ENCODE results near the gene KIF27. TPM values are rescaled to one million over a fixed set of nuclear protein-coding genes. Genes with fewer than 3 reads are reported as not detected.
"Not testable (repeated sequence)": the region's sequence is repeated elsewhere in the genome, so short reads cannot be mapped to it uniquely, and the experiment has no call there.

KIF27 gene
- total and polyA plus RNA-seq, 12 donors, result 0.81 to 23.4 (median 2.7) TPM

DNA sequence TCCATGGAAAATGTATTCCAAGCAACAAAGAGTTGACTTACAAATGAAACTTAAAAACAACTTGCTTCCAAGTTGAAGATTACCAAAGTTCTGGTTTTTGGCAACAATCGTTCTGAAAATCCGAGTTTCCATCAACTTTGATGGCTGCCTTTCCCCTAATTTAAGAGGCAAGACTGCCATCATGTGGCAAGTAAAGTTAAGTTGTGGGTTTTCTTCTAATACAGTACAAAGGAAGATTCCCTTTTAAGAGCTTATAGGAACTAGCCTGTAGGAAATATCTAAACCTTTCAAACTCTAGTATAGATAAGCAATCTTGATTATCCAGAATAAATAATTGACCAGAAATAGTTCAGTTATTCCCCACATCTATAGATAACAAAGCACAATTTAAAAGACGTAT lies 9.0 kb downstream of the KIF27 start:
- H3K4me1 ChIP-seq (replicated peaks in 1 of 2); H3K9me3 ChIP-seq (replicated peaks in 1 of 3); H3K4me3 ChIP-seq; H3K27ac ChIP-seq; H3K36me3 ChIP-seq (replicated peaks in 1 of 2); H3K27me3 ChIP-seq: not testable (repeated sequence)
- DNase-seq, result peak in 1 of 7 donors; percentile 31
- TF ChIP-seq CTCF (IDR thresholded peaks at IDR 0.05), result peak; percentile 18 to 71 (median 60)
- intact Hi-C loops (cut with DNase I), result loop anchor here in 1 of 2 donors (10.0 kb wide), 1 partner anchor 77 kb away; no protein-coding TSS in a partner anchor
- WGBS, 4 donors, result 24 to 29% (median 28%) methylated on average over 3 of the region's 3 CpGs

DNA sequence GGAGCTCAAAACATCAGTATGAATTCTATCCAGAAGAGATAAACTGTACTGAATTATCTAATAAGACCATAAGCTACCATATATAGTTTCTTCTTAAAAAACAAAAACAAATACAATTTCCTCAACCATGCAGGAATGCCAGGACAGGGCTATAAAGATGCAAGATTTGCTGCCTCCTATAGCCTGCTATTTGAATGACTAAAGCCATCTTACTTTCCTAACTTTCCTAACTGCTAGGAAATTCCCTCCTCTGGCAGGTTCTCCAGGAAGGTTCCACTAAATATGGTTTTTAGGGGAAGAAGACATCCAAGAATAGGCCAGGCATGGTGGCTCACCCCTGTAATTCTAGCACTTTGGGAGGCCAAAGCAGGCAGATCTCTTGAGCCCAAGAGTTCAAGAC lies 15.1 kb downstream of the KIF27 start:
- no peak for DNase-seq
- TF ChIP-seq POLR2A (IDR thresholded peaks at IDR 0.05) (no peak), CTCF (IDR thresholded peaks at IDR 0.05) (no peak)
- intact Hi-C loops (cut with DNase I), result no loop called here
- H3K9me3 ChIP-seq (replicated peaks in 1 of 3), result no peaks in the 10 kb centered on the region
- no peaks in the 10 kb centered on the region for H3K36me3 ChIP-seq (replicated peaks in 1 of 2)
- no peak overlapping the region for H3K27ac ChIP-seq
- no peaks in the 10 kb centered on the region for H3K27me3 ChIP-seq
- no peaks in the 10 kb centered on the region for H3K4me1 ChIP-seq (replicated peaks in 1 of 2)
- no peak overlapping the region for H3K4me3 ChIP-seq

DNA sequence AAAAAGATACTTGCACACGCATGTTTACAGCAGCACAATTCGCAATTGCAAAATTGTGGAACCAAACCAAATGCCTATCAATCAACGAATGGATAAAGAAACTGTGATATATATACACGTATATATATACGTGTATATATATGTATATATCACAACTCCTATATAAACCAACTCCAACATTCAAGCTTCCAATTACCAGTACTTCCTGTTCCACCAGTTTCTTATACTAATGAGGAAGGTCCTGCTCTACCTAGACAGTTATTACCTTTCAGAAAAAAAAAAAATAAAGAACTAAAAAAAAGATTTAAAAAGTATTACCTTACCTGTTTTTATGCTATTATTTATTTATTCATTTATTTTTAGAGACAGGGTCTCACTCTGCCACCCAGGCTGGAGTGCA lies 20.6 kb downstream of the KIF27 start:
- WGBS, 4 donors, result 89 to 100% (median 91%) methylated on average over 5 of the region's 5 CpGs
- H3K27ac ChIP-seq; H3K4me1 ChIP-seq (replicated peaks in 1 of 2); DNase-seq; intact Hi-C loops (cut with DNase I); H3K9me3 ChIP-seq (replicated peaks in 1 of 3); H3K36me3 ChIP-seq (replicated peaks in 1 of 2); H3K4me3 ChIP-seq; H3K27me3 ChIP-seq: not testable (repeated sequence)

DNA sequence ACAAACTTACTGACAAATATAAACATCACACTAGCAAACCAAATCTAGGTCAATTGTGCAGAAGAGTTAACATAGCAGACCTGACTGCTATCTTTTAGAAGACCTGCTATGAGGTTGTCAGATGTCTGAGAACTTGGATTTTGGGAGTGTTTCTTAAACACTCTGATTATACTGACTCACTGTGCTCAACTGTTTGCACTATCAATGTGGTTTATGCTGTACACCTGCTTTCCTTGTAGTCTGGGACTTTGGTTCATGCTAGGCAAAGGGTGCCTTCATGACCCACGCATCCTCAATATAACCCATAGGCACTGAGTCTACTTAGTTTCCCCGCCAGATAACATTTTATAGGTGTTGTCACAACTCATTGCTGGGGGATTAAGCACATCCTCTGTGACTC lies 26.9 kb downstream of the KIF27 start:
- intact Hi-C loops (cut with DNase I); DNase-seq; H3K9me3 ChIP-seq (replicated peaks in 1 of 3); H3K4me3 ChIP-seq; H3K27me3 ChIP-seq; H3K36me3 ChIP-seq (replicated peaks in 1 of 2); H3K4me1 ChIP-seq (replicated peaks in 1 of 2); H3K27ac ChIP-seq: not testable (repeated sequence)
- 94 to 100% (median 99%) methylated on average over 2 of the region's 2 CpGs for WGBS, 4 donors

GRCh38 chr9:83886498-83886897 lies 34.7 kb downstream of the KIF27 start:
- intact Hi-C loops (cut with DNase I); H3K27me3 ChIP-seq; H3K4me1 ChIP-seq (replicated peaks in 1 of 2); DNase-seq; H3K4me3 ChIP-seq; H3K36me3 ChIP-seq (replicated peaks in 1 of 2); H3K9me3 ChIP-seq (replicated peaks in 1 of 3); H3K27ac ChIP-seq: not testable (repeated sequence)
- WGBS, 4 donors, result 93 to 98% (median 95%) methylated on average over 2 of the region's 2 CpGs

DNA sequence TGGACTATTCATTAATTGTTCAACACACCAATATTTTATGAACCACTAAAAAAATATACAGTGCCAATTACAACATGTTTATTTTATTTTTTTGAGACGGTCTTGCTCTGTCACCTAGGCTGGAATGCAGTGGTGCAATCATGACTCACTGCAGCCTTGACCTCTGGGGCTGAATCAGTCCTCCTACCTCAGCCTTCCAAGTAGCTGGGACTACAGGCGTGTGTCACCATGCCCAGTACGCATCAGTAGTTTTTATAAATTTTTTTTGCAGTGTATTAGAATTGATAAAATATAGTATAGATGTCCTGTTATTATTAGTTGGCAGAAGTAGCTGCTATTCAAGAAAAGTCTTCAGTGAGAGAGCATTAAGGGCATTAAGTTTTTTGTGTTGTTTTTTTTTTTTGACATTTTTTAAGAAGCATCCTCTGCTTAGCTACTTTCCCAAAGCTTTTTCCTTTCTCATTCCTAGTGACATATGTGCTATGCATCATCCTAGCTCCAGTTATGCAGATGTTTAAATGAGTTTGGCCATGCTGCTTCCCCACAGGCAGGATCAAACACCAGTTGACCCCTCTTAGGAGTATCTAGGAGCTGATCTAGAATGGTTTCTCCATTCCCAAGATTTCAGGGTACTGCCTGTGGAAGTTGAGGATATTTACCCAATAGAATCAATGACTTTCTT lies 35.5 kb downstream of the KIF27 start:
- peak; percentile 81 to 96 (median 94) for DNase-seq
- 32 to 43% (median 42%) methylated on average over 3 of the region's 3 CpGs for WGBS, 4 donors
- intact Hi-C loops (cut with DNase I), result not testable (repeated sequence)

DNA sequence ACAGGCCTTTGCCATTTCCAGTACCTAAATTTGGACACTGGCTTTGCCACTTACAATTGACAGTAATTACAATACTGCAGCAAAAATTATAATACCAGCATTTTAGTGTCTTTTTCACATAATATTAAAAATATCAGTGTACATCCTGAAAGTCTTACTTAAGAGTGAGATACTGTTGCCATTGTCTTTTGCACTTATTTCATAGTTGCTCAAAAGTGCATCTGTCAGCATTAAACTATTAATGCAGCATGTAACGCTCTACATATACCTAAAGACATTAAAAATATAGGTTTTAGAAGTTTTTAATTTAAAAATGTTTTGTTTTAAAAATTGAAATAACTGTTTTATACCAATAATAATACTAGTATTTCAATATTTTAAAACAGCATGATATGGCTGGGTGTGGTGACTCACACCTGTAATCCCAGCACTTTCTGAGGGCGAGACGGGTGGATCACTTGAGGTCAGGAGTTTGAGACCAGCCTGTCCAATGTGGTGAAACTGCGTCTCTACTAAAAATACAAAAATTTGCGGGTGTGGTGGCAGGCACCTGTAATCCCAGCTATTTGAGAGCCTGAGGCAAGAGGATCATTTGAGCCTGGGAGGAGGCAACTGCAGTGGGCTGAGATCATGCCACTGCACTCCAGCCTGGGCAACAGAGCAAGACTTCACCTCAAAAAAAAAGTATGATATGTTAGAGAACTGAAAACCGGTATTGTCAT lies 39.4 kb downstream of the KIF27 start:
- intact Hi-C loops (cut with DNase I); H3K4me1 ChIP-seq (replicated peaks in 1 of 2); H3K27ac ChIP-seq; H3K36me3 ChIP-seq (replicated peaks in 1 of 2); H3K27me3 ChIP-seq; H3K4me3 ChIP-seq; H3K9me3 ChIP-seq (replicated peaks in 1 of 3); DNase-seq: not testable (repeated sequence)
- 92 to 97% (median 95%) methylated on average over 5 to 6 of the region's 6 CpGs for WGBS, 4 donors

More for the DNA sequence above, 35.5 kb downstream of the KIF27 start:
- not testable (repeated sequence) for H3K9me3 ChIP-seq (replicated peaks in 1 of 3); H3K4me1 ChIP-seq (replicated peaks in 1 of 2); H3K27me3 ChIP-seq; H3K36me3 ChIP-seq (replicated peaks in 1 of 2); H3K4me3 ChIP-seq
- H3K27ac ChIP-seq, result peak overlapping the region; percentile 10 to 83 (median 37)

GRCh38 chr9:83875559-83875958 lies 45.7 kb downstream of the KIF27 start:
- H3K4me1 ChIP-seq (replicated peaks in 1 of 2); H3K27ac ChIP-seq; intact Hi-C loops (cut with DNase I); H3K4me3 ChIP-seq; H3K9me3 ChIP-seq (replicated peaks in 1 of 3); H3K36me3 ChIP-seq (replicated peaks in 1 of 2); H3K27me3 ChIP-seq; DNase-seq: not testable (repeated sequence)
- 92 to 97% (median 94%) methylated on average over 3 of the region's 3 CpGs for WGBS, 4 donors

- 92 to 97% (median 96%) methylated on average over 8 of the region's 8 CpGs for WGBS, 4 donors
- not testable (repeated sequence) for H3K4me1 ChIP-seq (replicated peaks in 1 of 2); H3K36me3 ChIP-seq (replicated peaks in 1 of 2)
Observed at GRCh38 chr9:83849895-83850294, 71.3 kb downstream of the KIF27 start.

More at GRCh38 chr9:83849895-83850294, 71.3 kb downstream of the KIF27 start:
- H3K27me3 ChIP-seq; H3K9me3 ChIP-seq (replicated peaks in 1 of 3); intact Hi-C loops (cut with DNase I); H3K4me3 ChIP-seq; H3K27ac ChIP-seq; DNase-seq: not testable (repeated sequence)
